Heart right ventricle (tissue), 16 donors: Measurements from ENCODE around the gene LGALS4. TPM values are rescaled to one million over a fixed set of nuclear protein-coding genes. Genes with fewer than 3 reads are reported as not detected.
A peak's percentile ranks its signal among the peaks of the same experiment; 100 is the strongest.

Experiments
- ATAC-seq, 8 donors: fragments of 200-7000 bp; cut with Tn5 transposase; one replicate each; pipeline ENCODE4 v1.9.1; 2020; ENCODE audit warnings: mild to moderate bottlenecking in 8 of 8, moderate library complexity in 8 of 8, moderate number of reproducible peaks in 1 of 8
- DNase-seq, 2 donors: peaks; one replicate each; pipeline ENCODE4 v3.0.0-alpha.2; 2020
- H3K27ac ChIP-seq, 10 donors: fragments of 200-600 bp; sonication (generic) in 2 of 10; one replicate each; pipeline versions ENCODE4 v1.5.0 to v1.8.0; 2020 to 2022; ENCODE audit warnings: mild to moderate bottlenecking in 3 of 10
- H3K27me3 ChIP-seq, 7 donors: fragments of 200-600 bp; one replicate each; pipeline ENCODE4 v1.8.0; 2021 to 2022; ENCODE audit warnings: mild to moderate bottlenecking in 2 of 7
- H3K36me3 ChIP-seq, 9 donors: fragments of 200-600 bp; sonication (generic) in 1 of 9; one replicate each; pipeline versions ENCODE4 v1.5.0 to v1.8.0; 2020 to 2022; ENCODE audit warnings: mild to moderate bottlenecking in 2 of 9
- H3K4me1 ChIP-seq, 9 donors: fragments of 200-600 bp; sonication (generic) in 1 of 9; one replicate each; pipeline versions ENCODE4 v1.5.0 to v1.8.0; 2020 to 2022; ENCODE audit warnings: mild to moderate bottlenecking in 4 of 9
- H3K4me3 ChIP-seq, 10 donors: fragments of 200-600 bp; sonication (generic) in 2 of 10; one replicate each; pipeline versions ENCODE4 v1.5.0 to v1.8.0; 2020 to 2022; ENCODE audit warnings: mild to moderate bottlenecking in 7 of 10, moderate library complexity in 2 of 10
- H3K9me3 ChIP-seq, 11 donors: fragments of 200-600 bp in 10 of 11; sonication (generic) in 2 of 11; one replicate each; pipeline versions ENCODE4 v1.5.0 to v1.8.0; 2013 to 2022; ENCODE audit warnings: mild to moderate bottlenecking in 2 of 11, control low read depth in 1 of 11, moderate library complexity in 1 of 11
- CTCF ChIP-seq, 9 donors: fragments of 200-600 bp; sonication (generic) in 2 of 9; IDR thresholded peaks; one replicate each; pipeline versions ENCODE4 v1.5.0 to v1.8.0; 2021 to 2022; ENCODE audit warnings: antibody characterized with exemption in 9 of 9, mild to moderate bottlenecking in 5 of 9, moderate library complexity in 1 of 9
- WGBS, 2 donors: extraction: QIAGEN DNeasy Blood & Tissue Kit; methylation state at CpG; one replicate each; pipeline ENCODE4 v1.1.7; 2013; ENCODE audit warnings: inconsistent platforms in 1 of 2; 5-methylcytosine and 5-hydroxymethylcytosine counted together
- intact Hi-C, 10 donors: fragments of 100-400 bp; cut with DNase I; formaldehyde crosslinking; loops; one replicate each; pipeline versions ENCODE4 v1.11.1 to v1.14.2; 2022
- polyA plus RNA-seq, 2 donors: library from polyadenylated mRNA; stranded (reverse); fragments of 200-250 nt; gene quantifications; one replicate each; pipeline ENCODE4 v1.2.3, GENCODE V29; 2013
- total RNA-seq, 10 donors: library from RNA; stranded (reverse); fragmentation: NEBNext Ultra II Directional in 3 of 10; extraction: Animal tissue kit (Norgen Biotek cat#: 25700) in 3 of 10; gene quantifications; one replicate each; pipeline versions ENCODE4 v1.2.1 to v1.2.4, GENCODE V29; 2021 to 2023
- donor health status: Arrhythmogenic right ventricular cardiomyopathy.
- donor health status: ischemic (EF 13 %, LVEDD 7.1; RV severe dilation, severe dysfunction).
- donor health status: healthy with polysubstance abuse.
- donor health status: DM: no; HTN: yes; CAD: no.
- donor health status: DM: no; HTN: no; CAD: no.
- donor health status: ischemic (EF 25% LVEDD 6.9; RV normal size, moderate dysfunction).
- donor health status: ischemic (EF 25% LVEDD 5.7; RV mildly dilated, moderate dysfunction).
- donor health status: healthy.
- donor health status: DM: yes; HTN: yes; CAD: no.
- donor health status: Ischemic cardiomyopathy.
- donor health status: ischemic (EF 35%, LVEDD 5.7; RV mildly dilated, moderate dysfunction).
- donor health status: nonischemic (EF 11% LVEDD 7.7; RV severe dilation, severe dysfunction).
- donor health status: DM: yes; HTN: yes; CAD: no.
- donor health status: PGD.
- donor health status: ischemic (EF 29% LVEDD 5.4; RV normal size, mild dysfunction).
- donor health status: nonischemic (EF 23%, LVEDD 6.1; RV moderate dilation, normal function).

LGALS4 gene
- total and polyA plus RNA-seq, 12 donors = 0.16 to 2.6 (median 0.81) TPM; not detected in 2

GRCh38 chr19:38836983-38837626, 24.4 kb upstream of the LGALS4 start:
- DNase-seq (no peak), ATAC-seq (peak in 1 of 8 donors; percentile 6)
- WGBS, 2 donors = 73 to 78% methylated on average over 6 of the region's 6 CpGs
- TF ChIP-seq CTCF (IDR thresholded peaks at IDR 0.05) = no peak
- Histone ChIP-seq H3K4me3 (no peak overlapping the region), H3K27ac (no peak overlapping the region), H3K9me3 (no peaks in the 10 kb centered on the region), H3K36me3 (peaks cover 8 to 77% (median 63%) of the 10 kb centered on the region in 9 donors), H3K4me1 (peaks cover 0 to 29% (median 20%) of the 10 kb centered on the region in 9 donors), H3K27me3 (no peaks in the 10 kb centered on the region)
- intact Hi-C loops = loop anchor here in 4 of 10 donors (10.0 kb wide), 4 partner anchors 112 to 202 kb away; partner anchors contain the start of gene ACTN4 (in 1 of the 4)

GRCh38 chr19:38836159-38836982, 23.6 kb upstream of the LGALS4 start:
- no peak overlapping the region for H3K27ac ChIP-seq
- 75 to 82% methylated on average over 8 of the region's 8 CpGs for WGBS, 2 donors
- H3K4me1 ChIP-seq = peaks cover 0 to 29% (median 17%) of the 10 kb centered on the region in 9 donors
- no peak for TF ChIP-seq CTCF (IDR thresholded peaks at IDR 0.05)
- intact Hi-C loops = loop anchor here in 4 of 10 donors (10.0 kb wide), 4 partner anchors 112 to 202 kb away; partner anchors contain the start of gene ACTN4 (in 1 of the 4)
- no peaks in the 10 kb centered on the region for H3K27me3 ChIP-seq
- H3K9me3 ChIP-seq = no peaks in the 10 kb centered on the region
- H3K4me3 ChIP-seq = no peak overlapping the region
- H3K36me3 ChIP-seq = peaks cover 8 to 70% (median 56%) of the 10 kb centered on the region in 9 donors
- ATAC-seq = no peak
- DNase-seq = no peak

GRCh38 chr19:38834590-38834989, 21.8 kb upstream of the LGALS4 start:
- TF ChIP-seq CTCF (IDR thresholded peaks at IDR 0.05) = no peak
- H3K9me3 ChIP-seq = no peaks in the 10 kb centered on the region
- intact Hi-C loops = loop anchor here in 5 of 10 donors (5.0 to 10.0 kb wide), 5 partner anchors 110 to 200 kb away; partner anchors contain the start of gene ACTN4 (in 2 of the 5)
- H3K27me3 ChIP-seq = no peaks in the 10 kb centered on the region
- no peak overlapping the region for H3K27ac ChIP-seq
- 95 to 97% methylated on average over 6 of the region's 6 CpGs for WGBS, 2 donors
- peaks cover 4 to 64% (median 40%) of the 10 kb centered on the region in 9 donors for H3K36me3 ChIP-seq
- no peak overlapping the region for H3K4me3 ChIP-seq
- DNase-seq = no peak
- ATAC-seq = no peak
- peaks cover 4 to 34% (median 25%) of the 10 kb centered on the region in 9 donors for H3K4me1 ChIP-seq

- peaks cover 4 to 35% (median 25%) of the 10 kb centered on the region in 9 donors for H3K4me1 ChIP-seq
- no peak overlapping the region for H3K27ac ChIP-seq
- H3K9me3 ChIP-seq = no peaks in the 10 kb centered on the region
- TF ChIP-seq CTCF (IDR thresholded peaks at IDR 0.05) = no peak
- no peak overlapping the region for H3K4me3 ChIP-seq
- H3K27me3 ChIP-seq = no peaks in the 10 kb centered on the region
- no peak for DNase-seq
- intact Hi-C loops = loop anchor here in 5 of 10 donors (5.0 to 10.0 kb wide), 5 partner anchors 109 to 199 kb away; partner anchors contain the start of gene ACTN4 (in 2 of the 5)
- WGBS, 2 donors = 94 to 95% methylated on average over 4 of the region's 4 CpGs
- ATAC-seq = no peak
- peaks cover 0 to 64% (median 40%) of the 10 kb centered on the region in 9 donors for H3K36me3 ChIP-seq
Measured at GRCh38 chr19:38834104-38834490, 21.4 kb upstream of the LGALS4 start.
